GM19372 (cell line): ENCODE measurements around the gene REXO1.
"Not testable (repeated sequence)": the region's sequence is repeated elsewhere in the genome, so short reads cannot be mapped to it uniquely, and the experiment has no call there.

Experiments
- ATAC-seq: cut with Tn5 transposase; IDR thresholded peaks from one replicate; pipeline ENCODE4 v1.9.1; 2021; ENCODE audit warnings: mild to moderate bottlenecking, low read depth, moderate library complexity; ENCODE audit not compliant: unreplicated experiment

REXO1 gene

DNA sequence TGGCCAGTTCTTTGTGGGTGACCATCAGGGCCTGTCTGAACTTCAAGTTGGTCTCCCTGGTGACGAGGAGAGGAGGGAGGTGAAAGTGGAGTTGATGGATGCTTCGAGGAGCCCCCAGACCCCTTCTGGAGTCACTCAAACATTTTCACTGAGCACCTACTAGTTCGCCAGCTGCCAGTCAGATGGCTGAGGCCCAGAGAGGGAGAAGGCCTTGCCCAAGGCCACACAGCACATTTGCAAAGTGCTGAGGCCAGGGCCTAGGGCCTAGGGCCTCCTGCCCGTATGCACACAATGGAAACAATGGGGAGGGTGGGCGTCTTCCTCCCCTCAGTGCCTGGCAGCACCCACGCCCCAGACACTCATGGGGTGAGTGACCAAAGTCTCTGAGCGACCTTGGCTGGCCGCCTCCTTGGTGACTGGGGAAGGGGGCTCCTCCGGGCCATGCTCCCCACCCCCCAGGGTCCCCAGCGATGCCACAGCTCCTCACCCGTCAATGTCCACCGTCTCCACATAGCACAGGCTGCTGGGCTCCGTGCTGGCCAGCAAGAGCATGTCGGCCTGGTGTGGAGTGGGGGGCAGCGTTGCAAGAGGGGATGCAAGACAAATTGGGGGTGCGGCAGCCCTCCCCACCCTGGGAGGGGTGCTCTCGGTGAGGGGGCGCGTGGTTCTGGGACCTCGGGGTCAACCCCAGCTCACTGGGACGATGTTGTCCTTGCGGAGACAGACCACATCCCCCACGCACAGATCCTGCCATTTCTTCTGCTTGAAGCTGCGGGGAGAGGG, 42.7 kb downstream of the REXO1 start:
- no peak for ATAC-seq

GRCh38 chr19:1804858-1805257, 43.4 kb downstream of the REXO1 start:
- ATAC-seq = no peak

- ATAC-seq = no peak
Measured at GRCh38 chr19:1799695-1800342, 48.5 kb downstream of the REXO1 start.

GRCh38 chr19:1797313-1797712, 51.0 kb downstream of the REXO1 start:
- not testable (repeated sequence) for ATAC-seq

DNA sequence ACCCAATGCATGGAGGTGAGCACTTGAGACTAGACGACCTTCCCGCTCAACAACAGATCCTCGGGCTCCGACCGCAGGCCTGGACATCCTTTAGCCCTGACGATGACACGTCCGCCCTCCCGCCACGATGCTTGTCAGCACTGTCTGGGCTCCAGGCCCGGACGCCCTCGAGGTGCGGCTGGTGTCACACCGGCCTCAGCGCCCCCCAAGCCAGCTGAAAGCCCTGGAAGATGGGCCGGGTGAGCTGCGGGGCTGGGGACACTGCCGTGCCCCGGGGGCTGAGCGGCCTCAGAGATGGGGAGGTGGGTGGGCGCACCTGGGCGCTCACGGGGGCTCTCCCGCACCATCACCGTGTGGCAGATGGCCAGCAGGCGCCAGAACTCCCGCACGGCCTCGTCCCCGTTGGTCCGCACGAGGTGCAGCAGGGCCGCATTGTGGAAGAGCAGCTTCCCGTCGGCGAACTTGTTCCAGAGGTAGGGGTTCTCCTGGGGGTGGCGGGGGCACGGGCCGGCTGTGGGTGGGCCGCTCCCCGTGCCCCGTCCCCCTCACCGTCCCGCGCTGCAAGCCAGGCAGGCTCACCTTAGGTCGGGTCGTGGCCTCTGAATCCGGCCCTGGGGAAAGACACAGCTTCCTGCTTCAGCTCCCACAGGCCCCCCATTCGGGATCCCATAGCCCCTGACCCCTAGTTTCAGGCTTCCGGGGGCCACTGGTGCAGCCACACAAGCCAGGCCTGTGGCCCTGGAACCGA, 51.7 kb downstream of the REXO1 start:
- no peak for ATAC-seq

- ATAC-seq = no peak
Measured at GRCh38 chr19:1794424-1795172, 53.7 kb downstream of the REXO1 start.

DNA sequence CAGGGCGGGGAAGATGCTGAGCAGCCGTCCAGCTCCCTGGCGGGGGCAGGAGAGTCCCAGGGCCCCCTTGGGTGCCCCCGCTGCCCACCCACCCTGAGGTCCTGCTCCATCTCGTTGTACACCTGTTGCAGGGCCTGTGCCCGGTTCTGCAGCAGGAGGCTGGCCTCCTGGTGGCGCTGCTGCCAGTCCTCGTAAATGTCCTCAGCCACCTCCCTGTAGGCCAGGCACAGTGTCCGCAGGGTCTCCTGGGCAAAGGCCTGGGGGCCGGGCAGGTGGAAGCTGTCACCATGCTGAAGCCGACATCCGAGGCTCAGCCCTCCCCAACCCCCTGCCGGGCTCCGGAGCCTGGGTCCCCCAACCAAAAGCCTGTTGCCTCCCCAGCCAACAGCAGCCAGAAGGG, 56.4 kb downstream of the REXO1 start:
- ATAC-seq = no peak

GRCh38 chr19:1790054-1790792, 58.1 kb downstream of the REXO1 start:
- ATAC-seq = no peak

DNA sequence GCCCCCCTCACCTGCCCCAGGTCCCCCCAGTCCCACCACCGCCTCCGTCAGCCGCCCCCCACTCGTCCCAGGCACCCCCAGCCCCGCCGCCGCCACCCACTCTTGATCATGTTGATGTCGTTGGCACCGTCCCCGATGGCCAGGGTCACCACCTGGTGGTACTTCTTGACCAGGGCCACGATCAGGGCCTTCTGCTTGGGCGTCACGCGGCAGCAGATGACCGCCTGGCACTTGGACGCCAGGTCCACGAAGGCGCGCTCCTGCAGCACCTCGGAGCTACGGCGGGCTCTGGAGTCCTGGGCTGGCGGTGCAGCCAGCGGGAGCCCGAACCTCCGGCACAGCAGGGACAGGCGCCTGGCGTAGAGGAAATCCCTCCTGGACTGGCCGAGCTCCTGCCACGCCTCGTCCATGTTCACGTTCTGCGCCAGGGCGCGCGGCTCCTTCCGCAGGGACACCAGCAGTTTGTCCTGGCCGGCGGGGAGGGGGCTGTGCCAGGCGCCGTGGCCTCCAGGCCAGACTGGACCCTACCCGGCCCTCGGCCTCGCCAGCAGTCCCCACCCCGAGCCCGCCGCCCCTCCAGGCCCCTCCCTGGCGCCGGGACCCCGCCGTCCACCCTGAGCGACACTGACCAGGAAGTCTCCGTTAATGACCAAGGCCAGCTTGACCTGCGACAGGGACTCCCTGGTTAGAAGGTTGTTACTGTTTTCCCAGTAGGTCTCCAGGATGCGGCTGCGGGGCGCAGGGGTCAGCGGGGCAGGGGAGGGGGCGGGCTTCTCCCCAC, 58.8 kb downstream of the REXO1 start:
- no peak for ATAC-seq

- ATAC-seq = no peak
Measured at GRCh38 chr19:1787116-1787515, 61.2 kb downstream of the REXO1 start.

GRCh38 chr19:1786668-1787067, 61.6 kb downstream of the REXO1 start:
- ATAC-seq = no peak

DNA sequence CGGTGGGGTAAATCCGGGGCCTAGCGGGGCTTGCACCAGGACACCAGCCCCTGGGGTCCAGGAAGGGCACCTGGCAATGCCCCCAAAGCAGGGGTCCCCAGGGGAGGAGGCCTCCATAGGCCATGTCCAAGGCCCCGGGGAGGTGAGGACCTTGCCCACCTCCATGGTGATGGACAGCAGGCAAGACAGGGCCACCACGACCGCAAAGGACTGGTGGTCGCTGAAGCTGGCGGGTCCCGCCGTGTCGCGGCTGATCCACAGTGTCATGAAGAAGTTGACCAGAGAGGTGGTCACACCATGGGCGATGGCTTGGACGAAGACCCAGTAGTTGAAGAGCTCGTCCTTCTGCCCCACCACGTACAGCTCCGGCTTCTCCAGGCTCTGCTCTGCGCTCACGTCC, 63.0 kb downstream of the REXO1 start:
- no peak for ATAC-seq

DNA sequence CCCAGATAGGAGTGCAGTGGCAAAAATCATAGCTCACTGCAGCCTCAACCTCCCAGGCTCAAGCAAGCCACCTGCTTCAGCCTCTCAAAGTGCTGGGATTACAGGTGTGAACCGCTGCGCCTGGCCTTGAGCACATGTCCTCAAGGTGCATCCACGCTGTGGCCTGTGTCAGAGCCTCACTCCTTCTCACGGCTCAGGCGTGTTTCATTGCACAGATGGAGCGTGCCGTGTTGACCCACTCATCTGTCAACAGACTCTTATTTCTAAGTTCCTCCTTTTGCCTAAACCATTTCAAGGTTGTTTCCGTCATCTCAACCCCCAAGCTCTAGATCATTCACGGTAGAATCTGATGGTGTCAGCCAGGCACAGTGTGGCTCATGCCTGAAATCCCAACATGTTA, 64.4 kb downstream of the REXO1 start:
- ATAC-seq = no peak

GRCh38 chr19:1783354-1783753, 64.9 kb downstream of the REXO1 start:
- no peak for ATAC-seq

DNA sequence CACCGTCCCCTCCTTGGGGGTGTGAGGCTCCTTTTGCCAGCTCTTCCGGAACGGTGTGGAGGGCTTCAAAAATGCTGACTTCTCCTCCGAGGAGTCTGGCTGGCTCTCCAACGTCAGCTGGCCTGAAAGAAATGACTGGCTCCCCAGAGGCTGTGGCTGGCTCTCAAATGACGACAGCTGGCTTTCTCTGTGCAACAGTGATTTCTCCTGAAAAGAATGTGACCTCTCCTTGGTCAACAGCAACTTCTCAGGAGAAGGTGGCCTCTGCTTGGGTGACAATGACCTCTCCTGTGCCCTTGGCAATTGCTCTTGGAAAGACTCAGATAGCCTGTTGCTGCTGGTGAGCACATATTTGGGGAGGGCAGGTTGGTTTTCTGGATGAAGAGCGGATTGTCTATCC, 65.8 kb downstream of the REXO1 start:
- ATAC-seq = no peak

- ATAC-seq = no peak
Measured at GRCh38 chr19:1780272-1780958, 67.9 kb downstream of the REXO1 start.

DNA sequence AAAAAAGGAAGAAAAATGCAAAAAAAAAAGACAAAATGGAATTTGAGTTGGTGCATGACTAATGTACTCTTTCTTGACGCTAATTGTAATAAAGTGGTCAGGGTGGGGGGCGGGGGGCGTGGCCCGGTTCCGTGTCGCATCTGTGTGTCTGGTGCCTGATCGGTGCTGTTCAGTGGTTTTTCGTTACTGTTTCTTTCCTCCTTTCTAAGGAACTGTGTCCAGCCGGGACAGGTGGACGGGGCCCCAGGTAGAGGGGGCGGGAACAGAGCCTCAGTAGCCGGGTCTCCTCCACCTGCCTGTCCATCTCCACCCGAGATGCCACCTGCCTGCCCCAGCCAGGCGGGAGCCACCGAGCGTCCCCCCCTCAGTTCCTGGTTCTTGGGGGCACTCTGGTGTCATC, 68.7 kb downstream of the REXO1 start:
- ATAC-seq = no peak

- no peak for ATAC-seq
Measured at GRCh38 chr19:1777149-1777548, 71.1 kb downstream of the REXO1 start.

DNA sequence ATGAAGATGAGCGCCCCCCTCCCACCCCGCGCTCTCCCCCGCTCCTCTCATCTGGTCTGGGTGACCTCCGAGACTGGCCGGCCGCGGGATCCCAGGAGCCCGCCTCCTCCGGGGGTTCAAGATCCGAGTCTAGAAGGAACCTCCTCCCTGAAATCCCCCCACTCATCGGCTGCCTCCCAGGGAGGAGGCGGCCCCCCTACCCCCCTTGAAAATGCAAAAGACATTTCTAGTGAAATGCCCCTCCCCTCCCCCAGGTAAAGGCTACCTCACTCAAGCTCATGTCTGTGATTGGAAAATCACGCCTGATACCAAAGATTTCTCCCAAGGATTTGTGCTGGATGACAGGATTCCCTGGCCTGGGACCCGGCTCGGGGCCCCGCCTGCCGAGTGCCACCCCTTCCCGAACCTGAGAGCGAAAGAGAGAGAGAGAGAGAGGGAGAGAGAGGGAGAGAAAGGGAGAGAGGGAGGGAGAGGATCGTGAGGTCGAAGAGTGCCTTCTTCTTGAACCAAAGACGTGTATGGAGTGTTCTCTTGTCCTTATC, 71.6 kb downstream of the REXO1 start:
- no peak for ATAC-seq
